ENCODE data around the gene PSMB1. TPM values are rescaled to one million over a fixed set of nuclear protein-coding genes. Genes with fewer than 3 reads are reported as not detected.
A peak's percentile ranks its signal among the peaks of the same experiment; 100 is the strongest.

The PSMB1 gene
- total RNA-seq, 1 experiment from 2014 or later = 282 TPM

- intact Hi-C loops (cut with micrococcal nuclease) = no loop called here
- ChIA-PET RAD21 (ENCODE audit: low non-redundant PET in 1 of 2, low total read pairs in 2 of 2, uncharacterized antibody in 2 of 2, unreplicated experiment in 2 of 2) (no interaction called here), POLR2A (interaction anchor here (1.4 kb wide), 1 partner anchor 10 kb away, joined by 5 read pairs; no protein-coding TSS in a partner anchor), CTCF (interaction anchor here (1.6 kb wide), 1 partner anchor 10 kb away, joined by 7 read pairs; no protein-coding TSS in a partner anchor)
- no peaks in the 10 kb centered on the region for H3K27me3 ChIP-seq (ENCODE audit: insufficient read depth, low read length)
- peak overlapping the region; percentile 82 for H3K27ac ChIP-seq (ENCODE audit: low read depth, low read length)
- no peak for DNase-seq (ENCODE audit: low read depth, low spot score)
- peak overlapping the region; percentile 77 for H2AFZ ChIP-seq (ENCODE audit: low read depth, low read length, poor library complexity, severe bottlenecking)
- H3K9me2 ChIP-seq (ENCODE audit: insufficient read depth) = no peaks in the 10 kb centered on the region
- H3K9ac ChIP-seq (ENCODE audit: low read length) = peak overlapping the region; percentile 89
- H3K4me3 ChIP-seq (replicated peaks in 1 of 2; ENCODE audit: low read depth in 1 of 2, low read length in 2 of 2) = peak overlapping the region; percentile 81 to 97
- TSS peak; percentile 84 for BruUV-seq (replicated peaks)
- peaks cover 37% of the 10 kb centered on the region for H3K79me2 ChIP-seq (ENCODE audit: insufficient read depth, low read length)
- TF ChIP-seq POLR2AphosphoS5 (IDR thresholded peaks at IDR 0.05; ENCODE audit: low read depth, low read length) = no peak
- TF ChIP-seq SRF (IDR thresholded peaks at IDR 0.05; ENCODE audit: low read depth) = no peak
- TF ChIP-seq EGR1 (IDR thresholded peaks at IDR 0.05; ENCODE audit: low read depth) = no peak
- TF ChIP-seq REST (IDR thresholded peaks at IDR 0.05; ENCODE audit: low read depth) = no peak
- no peak for TF ChIP-seq CTCF (IDR thresholded peaks at IDR 0.05 in 2 of 3, conservative IDR thresholded peaks at IDR 0.05 in 1 of 3; ENCODE audit: borderline replicate concordance in 1 of 3, insufficient read depth in 1 of 3, low read depth in 2 of 3, low read length in 2 of 3)
- TF ChIP-seq ATF3 (IDR thresholded peaks at IDR 0.05) = no peak
- TF ChIP-seq POLR2A (IDR thresholded peaks at IDR 0.05; ENCODE audit: borderline replicate concordance, extremely low read depth, insufficient read depth, insufficient read length) = no peak
- TF ChIP-seq ELF1 (IDR thresholded peaks at IDR 0.05; ENCODE audit: borderline replicate concordance, low read depth) = no peak
- TF ChIP-seq EZH2 (IDR thresholded peaks at IDR 0.05) = no peak
- TF ChIP-seq SP1 (IDR thresholded peaks at IDR 0.05; ENCODE audit: low read depth) = no peak
- no peaks in the 10 kb centered on the region for H4K20me1 ChIP-seq (ENCODE audit: insufficient read depth)
- peak; percentile 33 for ATAC-seq
- no peaks in the 10 kb centered on the region; a peak in 1 of 4 replicates for H3K9me3 ChIP-seq (ENCODE audit: control insufficient read depth in 1 of 2, insufficient read depth in 1 of 2, low read depth in 1 of 2, low read length in 2 of 2)
- peaks cover 0 to 14% of the 10 kb centered on the region in 2 experiments; a peak in 1 of 4 replicates for H3K4me1 ChIP-seq (ENCODE audit: control insufficient read depth in 1 of 2, insufficient read depth in 2 of 2, low read length in 2 of 2)
- peaks cover 12 to 22% of the 10 kb centered on the region in 2 experiments; a peak in 2 of 4 replicates for H3K36me3 ChIP-seq (ENCODE audit: control insufficient read depth in 1 of 2, insufficient read depth in 2 of 2, low read length in 2 of 2)
- peak overlapping the region; percentile 95 for H3K4me2 ChIP-seq (ENCODE audit: low read length)
These were observed 31.9 kb upstream of the PSMB1 start for GRCh38 chr6:170584954-170585498.

Data from HCT116 (cell line).